Esophagus squamous epithelium (tissue), 4 donors: ENCODE measurements around the gene SIM1.

Experiments used
- CTCF ChIP-seq, 6 experiments: fragments of 450-650 bp in 4 of 6; fragments of 200-600 bp in 2 of 6; sonication (generic) in 2 of 6; IDR thresholded peaks; one replicate each; pipeline ENCODE4 v1.5.1; 2016 to 2019; ENCODE audit warnings: antibody characterized with exemption in 6 of 6, mild to moderate bottlenecking in 4 of 6, moderate library complexity in 4 of 6
- POLR2A ChIP-seq, 4 donors: fragments of 450-650 bp; IDR thresholded peaks; one replicate each; pipeline ENCODE4 v1.6.1; 2017; ENCODE audit warnings: antibody characterized with exemption in 4 of 4, mild to moderate bottlenecking in 4 of 4, moderate library complexity in 3 of 4

- TF ChIP-seq POLR2A (IDR thresholded peaks at IDR 0.05), result no peak
- no peak for TF ChIP-seq CTCF (IDR thresholded peaks at IDR 0.05)
Measured at GRCh38 chr6:100472674-100473073, 8.0 kb upstream of the SIM1 start.
